Measurements from ENCODE around the gene MMP14.
A peak's percentile ranks its signal among the peaks of the same experiment; 100 is the strongest.
"Not testable (repeated sequence)": the region's sequence is repeated elsewhere in the genome, so short reads cannot be mapped to it uniquely, and the experiment has no call there.

The MMP14 gene

DNA sequence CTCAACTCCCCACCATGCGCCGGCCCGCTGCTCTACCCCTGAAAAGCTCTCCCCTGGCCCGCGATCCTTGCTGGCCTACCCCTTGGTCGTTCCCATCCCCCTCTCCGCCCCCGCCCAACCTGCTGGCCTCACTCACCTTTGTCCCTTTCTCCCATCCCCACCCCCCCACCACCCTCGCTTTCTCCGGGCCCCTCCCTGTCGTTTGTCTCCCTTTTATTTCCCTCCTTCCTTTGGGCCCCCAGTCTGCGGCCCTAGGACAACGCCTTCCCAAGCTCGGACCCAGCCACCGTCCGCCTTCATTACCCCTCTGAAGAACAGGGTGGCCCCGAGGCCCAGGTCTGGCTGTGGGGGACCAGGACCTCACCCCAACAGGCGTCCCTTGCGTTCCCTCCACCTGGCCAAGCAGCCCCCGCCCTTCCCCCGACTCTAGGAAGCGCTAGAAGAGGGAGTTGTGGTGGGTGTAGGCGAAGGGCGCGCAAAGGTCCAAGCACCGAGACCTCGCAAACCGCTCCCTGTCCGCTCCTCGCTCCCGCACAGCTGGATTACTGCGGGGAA is 14.3 kb upstream of the MMP14 start:
- peaks cover 38% of the 10 kb centered on the region for H3K4me1 Mint-ChIP-seq
- H3K4me3 Mint-ChIP-seq, result peak overlapping the region; percentile 83
- peak overlapping the region; percentile 88 for H3K27ac Mint-ChIP-seq
- H3K9me3 Mint-ChIP-seq, result no peaks in the 10 kb centered on the region
- no peak for DNase-seq (ENCODE audit: low spot score in 2 of 2)
- no peaks in the 10 kb centered on the region for H3K27me3 Mint-ChIP-seq
- ATAC-seq (ENCODE audit: low read depth), result no peak
- no peaks in the 10 kb centered on the region for H3K36me3 Mint-ChIP-seq

DNA sequence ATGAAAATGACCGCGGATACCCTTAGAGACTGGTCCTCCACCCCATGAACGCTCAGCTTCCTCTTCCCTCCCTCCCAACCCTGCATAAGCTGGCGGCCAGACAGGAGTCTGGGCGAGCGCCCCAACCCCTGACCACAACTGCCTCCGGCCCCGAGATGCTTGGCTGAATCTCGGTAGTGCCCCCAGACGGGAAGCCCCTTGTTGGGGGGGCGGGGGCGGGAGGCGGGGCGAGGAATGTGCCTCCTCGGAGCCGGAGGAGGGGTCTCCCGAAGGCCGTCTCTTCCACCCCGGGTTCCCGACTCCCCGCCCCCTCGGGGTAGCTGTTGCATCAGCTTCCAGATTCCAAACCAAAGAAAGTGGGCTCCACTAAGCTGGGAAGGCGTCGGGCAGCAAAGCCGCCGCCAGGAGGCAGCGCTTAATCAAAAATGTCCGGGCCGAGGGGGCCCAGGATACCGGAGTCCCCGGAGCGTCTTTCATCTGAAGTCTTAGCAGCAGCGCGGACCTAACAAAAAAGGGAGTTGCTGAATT is 13.8 kb upstream of the MMP14 start:
- ATAC-seq (ENCODE audit: low read depth), result peak; percentile 78
- DNase-seq (ENCODE audit: low spot score in 2 of 2), result peak; percentile 61 to 66
- H3K9me3 Mint-ChIP-seq, result no peaks in the 10 kb centered on the region
- H3K27ac Mint-ChIP-seq, result peak overlapping the region; percentile 88
- no peaks in the 10 kb centered on the region for H3K36me3 Mint-ChIP-seq
- H3K27me3 Mint-ChIP-seq, result no peaks in the 10 kb centered on the region
- H3K4me3 Mint-ChIP-seq, result peak overlapping the region; percentile 83
- H3K4me1 Mint-ChIP-seq, result peaks cover 38% of the 10 kb centered on the region

DNA sequence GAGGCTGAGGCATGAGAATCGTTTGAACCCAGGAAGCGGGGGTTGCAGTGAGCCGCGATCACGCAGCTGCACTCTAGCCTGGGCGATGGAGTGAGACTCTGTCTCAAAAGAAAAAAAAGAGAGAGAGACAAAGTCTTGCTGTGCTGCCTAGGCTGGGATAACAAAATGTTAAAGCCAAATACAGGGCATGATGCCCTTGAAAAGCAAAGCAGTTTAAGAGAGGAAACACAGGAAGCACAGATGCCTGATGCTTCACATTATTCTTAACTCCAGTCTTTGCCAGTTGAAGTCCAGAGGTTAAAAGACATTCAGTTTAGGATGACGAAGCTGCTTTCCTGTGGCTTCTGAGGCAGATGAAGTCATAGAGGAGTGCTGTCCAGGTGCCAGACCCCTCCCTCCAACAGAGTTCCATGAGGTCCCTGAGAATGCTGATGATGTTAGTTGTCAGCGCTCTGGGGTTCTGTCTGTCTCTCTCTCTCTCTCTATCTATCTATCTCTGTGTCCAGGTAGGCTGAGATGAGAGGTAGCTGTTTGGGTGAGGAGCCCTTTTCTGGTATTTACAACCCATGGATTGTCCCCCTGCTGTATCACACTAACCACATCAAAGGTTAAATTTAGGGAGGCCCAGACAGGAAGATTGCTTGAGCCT is 11.6 kb upstream of the MMP14 start:
- Mint-ChIP-seq H3K9me3 (no peaks in the 10 kb centered on the region), H3K27ac (no peak overlapping the region), H3K27me3 (no peaks in the 10 kb centered on the region), H3K4me3 (no peak overlapping the region), H3K4me1 (peaks cover 25% of the 10 kb centered on the region), H3K36me3 (no peaks in the 10 kb centered on the region)
- ATAC-seq (ENCODE audit: low read depth), result no peak
- DNase-seq (ENCODE audit: low spot score in 2 of 2), result no peak

DNA sequence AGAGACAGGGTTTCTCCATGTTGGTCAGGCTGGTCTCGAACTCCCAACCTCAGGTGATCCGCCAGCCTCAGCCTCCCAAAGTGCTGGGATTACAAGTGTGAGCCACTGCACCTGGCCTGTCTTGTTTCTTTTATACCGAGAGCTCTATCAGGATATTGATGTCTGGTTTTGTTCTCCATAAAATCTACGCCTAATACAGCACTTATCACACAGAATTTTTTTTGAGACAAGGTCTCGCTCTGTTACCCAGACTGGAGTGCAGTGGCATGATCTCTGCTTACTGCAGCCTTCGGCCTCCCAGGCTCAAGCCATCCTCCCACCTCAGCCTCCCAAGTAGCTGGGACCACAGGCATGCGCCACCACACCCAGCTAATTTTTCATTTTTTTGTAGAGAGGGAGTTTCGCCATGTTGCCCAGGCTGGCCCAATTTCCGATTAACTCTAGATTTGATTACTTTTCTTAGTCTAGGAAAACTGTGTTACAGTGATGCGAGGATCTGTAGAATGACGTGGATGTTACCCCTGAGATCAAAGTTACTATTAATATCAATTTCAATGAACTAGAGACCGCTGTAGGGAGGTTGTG is 7.2 kb upstream of the MMP14 start:
- H3K36me3 Mint-ChIP-seq; DNase-seq (ENCODE audit: low spot score in 2 of 2); ATAC-seq (ENCODE audit: low read depth); H3K9me3 Mint-ChIP-seq; H3K27me3 Mint-ChIP-seq: not testable (repeated sequence)
- Mint-ChIP-seq H3K4me3 (peak overlapping the region; percentile 92), H3K4me1 (peaks cover 18% of the 10 kb centered on the region), H3K27ac (peak overlapping the region; percentile 94)

DNA sequence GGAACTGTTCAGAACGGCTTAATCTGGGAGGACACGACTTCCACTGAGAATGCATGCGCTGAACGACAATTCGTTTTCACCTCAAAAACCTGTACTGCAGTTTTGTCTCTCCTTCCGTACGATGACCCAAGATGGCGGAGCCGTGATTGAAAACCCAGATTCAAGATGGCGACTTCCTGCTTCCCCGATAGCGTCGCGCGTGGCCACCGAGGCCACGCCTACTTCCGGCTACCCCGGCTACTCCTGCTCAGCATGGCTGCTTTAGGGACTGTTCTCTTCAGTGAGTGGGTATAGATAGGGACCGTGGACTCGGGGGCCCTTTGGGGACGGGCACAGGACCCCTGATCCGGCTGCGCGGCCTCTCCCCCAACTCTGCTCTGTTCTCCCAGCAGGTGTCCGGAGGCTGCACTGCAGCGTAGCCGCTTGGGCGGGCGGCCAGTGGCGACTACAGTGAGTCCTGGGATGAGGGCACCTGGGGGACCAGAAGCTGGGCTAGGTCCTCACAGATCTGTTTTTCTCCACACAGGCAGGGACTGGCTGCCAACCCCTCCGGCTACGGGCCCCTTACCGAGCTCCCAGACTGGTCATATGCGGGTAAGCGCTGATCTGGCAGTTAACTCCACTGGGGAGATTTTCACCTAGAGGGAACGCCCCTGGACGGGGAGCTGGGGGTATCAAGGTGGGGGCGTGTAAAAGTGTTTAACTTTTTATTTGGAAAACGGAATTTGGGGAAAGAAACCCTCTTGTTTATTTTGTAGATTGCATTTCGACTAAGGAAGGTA is 6.5 kb upstream of the MMP14 start, which contains the start of gene MRPL52:
TSS of gene MRPL52 (plus strand) at position 227 of the 782 bp plus-strand sequence. CDS start at position 253, 26 bp downstream.
- peak within 1 kb of the TSS; percentile 92 for H3K4me3 Mint-ChIP-seq
- H3K27ac Mint-ChIP-seq, result peak within 1 kb of the TSS; percentile 94
- DNase-seq (ENCODE audit: low spot score in 2 of 2) (peak; percentile 73 to 81), ATAC-seq (ENCODE audit: low read depth) (peak; percentile 95)
- no peaks in the 10 kb centered on the region for H3K9me3 Mint-ChIP-seq
- H3K36me3 Mint-ChIP-seq, result peaks cover 4% of the 10 kb centered on the region
- H3K27me3 Mint-ChIP-seq, result no peaks in the 10 kb centered on the region
- peaks cover 12% of the 10 kb centered on the region for H3K4me1 Mint-ChIP-seq

DNA sequence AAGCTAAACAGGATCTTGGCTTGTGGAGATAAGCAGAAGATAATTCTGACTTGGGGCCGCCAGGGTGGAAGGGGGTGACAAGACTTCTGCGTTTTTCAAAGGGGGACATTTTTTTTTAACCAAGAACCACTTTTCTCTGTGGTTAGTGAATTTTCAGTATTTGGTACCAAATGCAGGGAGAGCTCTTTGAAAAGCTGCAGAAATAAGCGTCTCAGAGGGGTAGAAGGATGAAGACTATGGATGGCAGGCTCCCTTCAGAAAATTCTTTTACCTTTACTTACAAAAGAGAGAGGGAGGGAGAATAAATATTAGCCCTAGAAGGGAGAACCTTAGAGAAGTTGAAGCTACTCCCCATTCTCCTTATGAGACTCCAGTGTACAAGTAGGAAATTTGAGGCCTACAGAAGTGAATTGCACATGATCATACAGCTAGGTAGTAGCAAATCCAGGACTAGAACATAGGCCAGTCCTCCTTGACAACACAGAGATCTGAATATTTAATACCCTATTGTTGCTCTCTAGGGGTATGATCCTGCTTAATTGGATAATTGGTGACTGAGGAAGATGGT is 5.9 kb upstream of the MMP14 start:
- H3K9me3 Mint-ChIP-seq, result no peaks in the 10 kb centered on the region
- peak; percentile 11 for ATAC-seq (ENCODE audit: low read depth)
- peaks cover 12% of the 10 kb centered on the region for H3K4me1 Mint-ChIP-seq
- H3K4me3 Mint-ChIP-seq, result peak overlapping the region; percentile 92
- no peak for DNase-seq (ENCODE audit: low spot score in 2 of 2)
- peaks cover 7% of the 10 kb centered on the region for H3K36me3 Mint-ChIP-seq
- no peaks in the 10 kb centered on the region for H3K27me3 Mint-ChIP-seq
- H3K27ac Mint-ChIP-seq, result peak overlapping the region; percentile 94

DNA sequence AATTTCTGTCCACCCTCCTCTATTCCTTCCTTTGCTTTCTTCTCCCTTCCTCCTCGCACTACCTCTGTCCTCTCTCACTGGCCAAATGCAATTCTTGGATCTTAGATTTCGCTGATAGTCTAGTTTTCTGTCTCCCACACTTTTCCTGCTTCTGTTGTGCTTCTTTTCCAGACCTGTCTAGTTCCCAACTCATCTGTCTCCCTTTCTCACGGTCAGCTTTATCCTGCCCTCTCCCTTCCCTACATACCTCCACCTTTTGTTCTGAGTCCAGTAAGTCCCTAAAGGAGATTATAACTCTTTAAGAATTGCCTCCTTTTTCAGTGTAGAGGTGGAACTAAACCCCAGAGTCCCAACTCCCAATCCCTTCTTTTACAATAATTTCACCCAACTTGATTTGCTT is 880 bp upstream of the MMP14 start:
- Mint-ChIP-seq H3K4me3 (no peak overlapping the region), H3K9me3 (no peaks in the 10 kb centered on the region), H3K36me3 (peaks cover 9% of the 10 kb centered on the region), H3K4me1 (peaks cover 11% of the 10 kb centered on the region), H3K27me3 (peaks cover 6% of the 10 kb centered on the region), H3K27ac (no peak overlapping the region)
- DNase-seq (ENCODE audit: low spot score in 2 of 2), result no peak
- ATAC-seq (ENCODE audit: low read depth), result no peak

DNA sequence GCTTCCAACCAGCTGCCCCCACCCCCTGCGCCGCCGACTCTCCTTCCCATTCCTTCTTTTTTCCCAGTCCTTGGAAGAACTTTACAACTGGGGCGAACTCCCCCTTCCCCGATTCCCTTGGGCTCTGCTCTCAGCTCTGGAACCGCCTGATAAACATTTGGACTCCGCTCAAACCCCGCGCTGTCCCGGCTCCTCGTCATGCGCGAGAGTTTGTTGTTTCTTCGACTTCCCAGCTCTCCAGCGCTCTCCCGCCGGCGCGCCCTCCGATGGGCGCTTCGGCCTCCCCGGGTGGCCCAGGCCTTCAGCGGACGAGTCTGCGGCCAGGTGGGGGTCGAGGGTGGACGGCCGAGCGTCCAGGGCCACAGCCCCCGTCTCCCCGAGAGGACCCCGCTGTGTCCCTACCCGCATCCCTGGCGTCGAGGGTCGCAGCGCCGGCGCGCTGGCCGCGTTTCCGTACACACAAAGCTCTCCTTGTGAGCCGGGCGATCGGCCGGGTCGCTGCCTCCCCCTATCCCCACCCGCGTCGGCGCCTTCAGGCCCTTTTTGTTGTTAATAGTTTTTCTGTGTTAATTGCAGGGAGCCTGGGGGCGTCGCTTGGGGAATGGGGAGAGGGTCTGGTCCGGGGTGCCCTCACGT is 847 bp downstream of the MMP14 start:
- peak overlapping the region; percentile 75 for H3K27ac Mint-ChIP-seq
- peaks cover 9% of the 10 kb centered on the region for H3K4me1 Mint-ChIP-seq
- ATAC-seq (ENCODE audit: low read depth), result peak; percentile 42
- H3K9me3 Mint-ChIP-seq, result no peaks in the 10 kb centered on the region
- H3K4me3 Mint-ChIP-seq, result peak overlapping the region; percentile 91
- no peak for DNase-seq (ENCODE audit: low spot score in 2 of 2)
- H3K27me3 Mint-ChIP-seq, result peaks cover 8% of the 10 kb centered on the region
- H3K36me3 Mint-ChIP-seq, result peaks cover 7% of the 10 kb centered on the region

DNA sequence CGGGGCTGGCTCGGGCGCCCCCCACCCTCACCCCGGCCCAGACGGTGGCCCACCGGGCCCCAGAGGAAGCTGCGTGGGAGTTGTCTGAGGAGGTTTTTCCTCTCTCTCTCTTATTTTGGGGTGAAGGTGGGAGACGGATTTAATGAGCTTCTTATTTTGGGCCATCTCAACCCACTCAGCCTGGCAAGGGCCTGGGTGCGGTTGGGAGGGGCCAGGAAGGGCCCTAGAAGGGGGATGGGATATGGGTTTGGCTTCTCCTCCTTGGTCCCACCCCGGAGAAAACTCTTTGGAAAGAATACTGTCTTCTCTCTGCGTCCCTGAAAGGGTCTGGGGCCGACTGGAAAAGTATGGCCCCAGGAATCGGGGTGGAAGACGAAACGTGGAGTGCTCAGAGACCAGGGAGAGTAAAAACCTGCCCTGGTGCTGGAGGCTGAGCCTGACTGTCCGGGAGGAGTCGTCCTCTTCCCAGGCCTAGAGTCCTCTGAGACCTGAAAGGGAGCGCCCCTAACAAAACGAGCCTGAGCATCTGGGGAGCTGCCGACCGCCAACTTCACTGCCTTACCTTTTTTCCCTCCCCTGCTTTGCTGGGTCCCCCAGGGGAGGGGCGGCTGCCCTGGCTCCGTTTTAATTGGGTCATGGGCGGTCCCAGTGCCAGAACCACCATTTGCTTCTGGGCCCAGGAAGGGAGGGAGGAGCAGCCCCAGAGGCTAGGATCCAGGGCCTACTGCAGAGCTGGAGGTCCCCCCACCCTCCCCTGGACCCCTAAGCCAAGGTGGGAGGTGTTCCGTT is 1.6 kb downstream of the MMP14 start:
- no peak for ATAC-seq (ENCODE audit: low read depth)
- peaks cover 8% of the 10 kb centered on the region for H3K27me3 Mint-ChIP-seq
- DNase-seq (ENCODE audit: low spot score in 2 of 2), result no peak
- no peak overlapping the region for H3K27ac Mint-ChIP-seq
- peak overlapping the region; percentile 91 for H3K4me3 Mint-ChIP-seq
- H3K36me3 Mint-ChIP-seq, result peaks cover 7% of the 10 kb centered on the region
- no peaks in the 10 kb centered on the region for H3K9me3 Mint-ChIP-seq
- peaks cover 9% of the 10 kb centered on the region for H3K4me1 Mint-ChIP-seq

DNA sequence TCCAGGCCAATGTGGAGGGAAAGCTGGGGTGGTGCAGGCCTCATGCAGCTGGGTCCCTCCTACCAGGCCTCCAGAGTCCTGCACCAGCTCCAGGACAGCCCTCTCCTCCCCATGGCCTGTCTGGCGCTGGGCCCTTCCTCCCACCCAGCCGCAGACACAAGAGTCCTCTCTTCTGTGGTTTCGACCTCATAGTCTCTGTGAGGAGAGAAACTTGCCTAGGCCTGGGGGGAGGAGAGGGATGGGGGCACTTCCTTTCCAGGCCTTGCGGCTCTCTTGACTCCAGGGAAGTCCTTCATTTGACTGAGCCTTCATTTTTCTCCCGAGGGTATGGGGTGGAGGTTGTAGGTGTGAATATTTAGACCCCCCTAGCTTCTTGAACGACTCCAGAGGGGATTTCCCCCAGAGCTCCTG is 2.3 kb downstream of the MMP14 start:
- ATAC-seq (ENCODE audit: low read depth), result no peak
- H3K36me3 Mint-ChIP-seq, result peaks cover 5% of the 10 kb centered on the region
- H3K4me1 Mint-ChIP-seq, result peaks cover 9% of the 10 kb centered on the region
- peaks cover 8% of the 10 kb centered on the region for H3K27me3 Mint-ChIP-seq
- no peak for DNase-seq (ENCODE audit: low spot score in 2 of 2)
- no peak overlapping the region for H3K27ac Mint-ChIP-seq
- peak overlapping the region; percentile 2 for H3K4me3 Mint-ChIP-seq
- no peaks in the 10 kb centered on the region for H3K9me3 Mint-ChIP-seq

DNA sequence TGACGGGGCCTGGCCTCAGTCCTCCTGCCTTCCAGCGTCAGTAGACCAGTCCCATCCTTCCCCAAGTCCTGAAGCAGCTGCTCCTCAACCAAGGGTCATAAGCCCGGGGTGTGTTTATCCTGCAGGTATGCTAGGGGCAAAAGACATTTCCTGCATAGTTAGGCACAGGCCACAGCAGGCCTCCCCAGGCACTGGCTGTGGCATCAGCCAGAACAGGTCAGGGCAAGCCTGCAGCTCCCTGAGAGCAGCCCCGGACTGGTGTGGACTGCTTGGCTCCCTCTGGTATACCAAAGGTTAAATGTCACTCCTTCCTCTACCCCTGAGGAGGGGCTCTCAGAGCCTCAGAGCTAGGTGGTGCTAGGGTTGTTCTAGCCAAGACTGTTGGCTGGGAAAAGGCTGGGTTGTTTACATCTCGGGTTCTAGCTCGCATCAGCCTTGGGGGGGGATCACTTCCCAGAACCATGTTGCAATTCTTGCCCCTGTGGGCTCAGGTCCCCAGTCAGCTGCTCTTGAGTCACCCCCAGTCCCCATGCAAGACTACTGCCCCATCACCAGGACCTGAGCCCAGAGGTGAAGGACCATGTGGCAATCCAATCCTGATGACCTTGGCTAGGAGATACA is 2.9 kb downstream of the MMP14 start:
- ATAC-seq (ENCODE audit: low read depth) (no peak), DNase-seq (ENCODE audit: low spot score in 2 of 2) (no peak)
- peaks cover 8% of the 10 kb centered on the region for H3K27me3 Mint-ChIP-seq
- peaks cover 5% of the 10 kb centered on the region for H3K36me3 Mint-ChIP-seq
- no peaks in the 10 kb centered on the region for H3K9me3 Mint-ChIP-seq
- H3K4me1 Mint-ChIP-seq, result peaks cover 9% of the 10 kb centered on the region
- no peak overlapping the region for H3K4me3 Mint-ChIP-seq
- H3K27ac Mint-ChIP-seq, result no peak overlapping the region

DNA sequence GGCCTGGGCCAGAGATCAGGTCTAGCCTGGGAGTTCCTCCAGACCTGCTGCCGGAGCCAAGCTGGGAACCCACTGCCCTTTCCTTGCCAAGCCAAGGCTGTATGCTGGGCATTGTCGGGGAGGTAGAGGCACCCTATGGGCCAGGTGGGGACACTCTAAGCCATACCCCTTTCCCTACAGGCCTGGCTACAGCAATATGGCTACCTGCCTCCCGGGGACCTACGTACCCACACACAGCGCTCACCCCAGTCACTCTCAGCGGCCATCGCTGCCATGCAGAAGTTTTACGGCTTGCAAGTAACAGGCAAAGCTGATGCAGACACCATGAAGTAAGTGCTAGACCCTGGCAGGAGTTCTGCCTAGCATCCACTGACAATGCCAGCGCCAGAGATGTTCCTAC is 4.9 kb downstream of the MMP14 start:
- Mint-ChIP-seq H3K36me3 (peaks cover 1% of the 10 kb centered on the region), H3K27ac (no peak overlapping the region), H3K4me1 (peaks cover 5% of the 10 kb centered on the region), H3K27me3 (peaks cover 16% of the 10 kb centered on the region), H3K4me3 (no peak overlapping the region), H3K9me3 (no peaks in the 10 kb centered on the region)
- no peak for ATAC-seq (ENCODE audit: low read depth)
- no peak for DNase-seq (ENCODE audit: low spot score in 2 of 2)

Data from memory B cell (primary cell).